ENCODE data around the gene DGCR2.

GRCh38 chr22:19068784-19069271 lies 53.4 kb downstream of the DGCR2 start:
- no peak for TF ChIP-seq CTCF (IDR thresholded peaks at IDR 0.05)
- TF ChIP-seq POLR2A (IDR thresholded peaks at IDR 0.05): no peak

Data from heart left ventricle (tissue), 13 donors.